Measurements from ENCODE around the gene HIVEP3.

Gene HIVEP3

DNA sequence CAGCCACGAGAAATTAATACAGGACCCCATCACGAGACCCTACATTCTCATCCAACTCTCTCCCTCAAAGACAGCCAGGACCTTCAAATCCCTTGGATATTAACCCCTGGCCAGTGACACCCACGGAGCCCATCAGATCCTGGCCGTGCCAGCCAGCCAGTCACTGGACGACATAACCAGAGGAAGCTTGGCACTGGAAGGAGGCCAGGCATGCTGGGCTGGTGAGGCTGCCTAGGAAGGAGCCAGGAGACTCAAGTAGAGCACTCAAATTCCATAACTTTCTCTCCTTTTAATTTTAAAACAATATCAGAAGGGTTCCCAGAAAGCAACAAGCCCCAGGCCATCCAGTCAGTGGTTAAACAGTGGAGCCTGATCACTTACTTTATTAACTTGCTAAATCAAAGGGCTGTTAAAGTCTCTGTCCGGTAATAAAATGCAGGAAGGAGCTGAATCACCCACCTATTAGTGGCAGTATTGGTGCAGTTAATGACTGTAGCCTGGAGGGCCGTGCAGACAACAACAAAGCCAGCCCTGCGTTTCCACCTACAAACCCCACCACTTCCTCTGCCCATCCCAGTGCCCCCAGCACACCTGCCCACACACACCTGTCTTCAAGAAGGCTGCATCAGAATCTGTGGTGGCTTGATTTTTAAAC is 78.0 kb downstream of the HIVEP3 start:
- TF ChIP-seq, protein P1, sequence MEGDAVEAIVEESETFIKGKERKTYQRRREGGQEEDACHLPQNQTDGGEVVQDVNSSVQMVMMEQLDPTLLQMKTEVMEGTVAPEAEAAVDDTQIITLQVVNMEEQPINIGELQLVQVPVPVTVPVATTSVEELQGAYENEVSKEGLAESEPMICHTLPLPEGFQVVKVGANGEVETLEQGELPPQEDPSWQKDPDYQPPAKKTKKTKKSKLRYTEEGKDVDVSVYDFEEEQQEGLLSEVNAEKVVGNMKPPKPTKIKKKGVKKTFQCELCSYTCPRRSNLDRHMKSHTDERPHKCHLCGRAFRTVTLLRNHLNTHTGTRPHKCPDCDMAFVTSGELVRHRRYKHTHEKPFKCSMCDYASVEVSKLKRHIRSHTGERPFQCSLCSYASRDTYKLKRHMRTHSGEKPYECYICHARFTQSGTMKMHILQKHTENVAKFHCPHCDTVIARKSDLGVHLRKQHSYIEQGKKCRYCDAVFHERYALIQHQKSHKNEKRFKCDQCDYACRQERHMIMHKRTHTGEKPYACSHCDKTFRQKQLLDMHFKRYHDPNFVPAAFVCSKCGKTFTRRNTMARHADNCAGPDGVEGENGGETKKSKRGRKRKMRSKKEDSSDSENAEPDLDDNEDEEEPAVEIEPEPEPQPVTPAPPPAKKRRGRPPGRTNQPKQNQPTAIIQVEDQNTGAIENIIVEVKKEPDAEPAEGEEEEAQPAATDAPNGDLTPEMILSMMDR (IDR thresholded peaks at IDR 0.05): no peak
- Histone ChIP-seq H3K36me3 (no peaks in the 10 kb centered on the region), H3K4me3 (no peak overlapping the region), H3K27me3 (no peaks in the 10 kb centered on the region), H3K9me3 (no peaks in the 10 kb centered on the region), H3K4me1 (no peaks in the 10 kb centered on the region), H3K27ac (no peak overlapping the region)
- intact Hi-C loops (cut with DNase I; ENCODE audit: low total_unique reads): no loop called here
- no peak for DNase-seq

DNA sequence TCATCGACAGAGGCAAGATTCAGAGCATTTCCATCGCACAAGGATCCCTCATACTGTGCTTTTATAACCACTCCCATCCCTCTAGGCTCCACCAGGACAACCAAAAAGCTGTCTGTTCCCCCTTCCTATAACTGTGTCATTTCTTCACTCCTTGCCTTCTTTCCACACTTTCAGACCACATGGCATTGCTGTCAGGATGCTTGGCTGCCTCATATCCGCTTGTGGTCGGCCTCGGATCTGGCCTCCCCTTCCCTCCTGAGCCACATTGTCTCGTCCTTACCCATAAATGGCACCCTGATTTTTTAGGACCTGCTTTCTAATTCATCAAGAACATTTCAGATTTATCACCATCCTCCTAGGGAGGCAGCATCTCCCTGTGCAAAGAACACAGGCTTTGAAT is 80.5 kb downstream of the HIVEP3 start:
- Histone ChIP-seq H3K27ac (no peak overlapping the region), H3K27me3 (no peaks in the 10 kb centered on the region), H3K36me3 (no peaks in the 10 kb centered on the region), H3K9me3 (no peaks in the 10 kb centered on the region), H3K4me1 (no peaks in the 10 kb centered on the region), H3K4me3 (no peak overlapping the region)
- TF ChIP-seq, protein P1 (IDR thresholded peaks at IDR 0.05): no peak
- intact Hi-C loops (cut with DNase I; ENCODE audit: low total_unique reads): no loop called here
- DNase-seq: no peak

DNA sequence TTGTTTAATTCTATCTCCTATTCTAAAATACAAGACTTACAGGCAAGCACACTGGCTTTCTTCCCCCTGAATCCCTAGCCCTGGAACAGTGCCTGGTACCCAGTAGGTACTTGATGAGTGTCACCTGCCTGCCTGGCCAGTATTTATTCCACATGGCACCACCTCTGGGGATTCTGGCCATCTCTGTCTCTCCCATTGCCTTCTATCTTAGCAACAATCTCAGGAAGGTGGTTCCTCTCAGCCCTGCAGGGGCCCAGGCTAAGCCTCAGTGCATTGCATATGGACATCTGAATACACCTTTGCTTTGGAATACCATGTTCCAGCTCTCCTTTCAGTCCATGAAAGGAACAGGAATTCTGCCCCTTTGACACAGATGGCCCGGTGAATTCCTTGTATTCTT is 81.0 kb downstream of the HIVEP3 start:
- H3K36me3 ChIP-seq: no peaks in the 10 kb centered on the region
- no peaks in the 10 kb centered on the region for H3K27me3 ChIP-seq
- H3K4me1 ChIP-seq: no peaks in the 10 kb centered on the region
- no peak overlapping the region for H3K27ac ChIP-seq
- no peak overlapping the region for H3K4me3 ChIP-seq
- TF ChIP-seq, protein P1 (IDR thresholded peaks at IDR 0.05): no peak
- no peaks in the 10 kb centered on the region for H3K9me3 ChIP-seq
- intact Hi-C loops (cut with DNase I; ENCODE audit: low total_unique reads): no loop called here
- no peak for DNase-seq

DNA sequence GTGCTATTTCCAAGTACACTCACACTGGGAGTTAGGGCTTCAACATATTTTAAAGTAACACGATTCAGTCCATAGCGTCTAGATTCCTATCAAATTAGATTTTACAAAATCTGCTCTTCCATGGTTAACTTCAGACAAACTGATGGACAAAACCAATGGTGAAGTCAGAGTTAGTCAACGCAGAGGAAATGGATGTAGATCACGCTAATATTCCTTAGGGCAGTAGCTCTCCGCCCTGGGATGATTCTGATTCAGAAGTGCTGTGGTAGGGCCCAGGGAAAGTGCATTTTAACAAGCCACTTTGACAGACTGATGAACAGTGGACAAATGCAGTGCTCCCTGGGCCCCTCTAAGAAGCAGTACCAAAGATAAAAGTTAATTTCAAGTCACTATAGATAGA is 83.2 kb downstream of the HIVEP3 start:
- H3K9me3 ChIP-seq: no peaks in the 10 kb centered on the region

DNA sequence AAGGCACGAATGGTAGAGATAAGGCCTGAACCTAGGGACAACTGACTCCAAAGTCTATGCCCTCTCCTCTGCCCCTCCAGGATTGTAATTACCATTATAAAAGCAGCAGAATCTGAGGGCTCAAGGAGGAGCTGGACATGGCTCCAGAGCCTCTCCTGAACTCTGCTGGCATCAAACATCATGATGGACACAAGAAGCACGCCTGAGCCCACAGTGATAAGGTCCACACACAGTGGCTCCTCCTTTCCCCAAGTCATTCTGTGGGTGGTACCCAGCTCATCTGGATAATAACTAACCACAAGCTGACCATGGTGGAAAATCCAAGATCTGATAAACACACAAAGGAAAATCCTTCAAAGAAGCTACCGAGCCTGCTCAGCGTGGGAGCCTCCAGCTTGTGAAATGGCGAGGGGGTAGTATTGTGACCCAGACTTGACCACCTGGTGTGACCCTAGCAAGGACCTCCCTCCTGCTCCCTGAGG is 85.2 kb downstream of the HIVEP3 start:
- intact Hi-C loops (cut with DNase I; ENCODE audit: low total_unique reads): no loop called here
- peak in 1 of 2 donors; percentile 11 for DNase-seq
- Histone ChIP-seq H3K27me3 (no peaks in the 10 kb centered on the region), H3K4me3 (no peak overlapping the region), H3K4me1 (peaks cover 0 to 6% (median 4%) of the 10 kb centered on the region in 4 donors), H3K36me3 (no peaks in the 10 kb centered on the region), H3K27ac (no peak overlapping the region), H3K9me3 (no peaks in the 10 kb centered on the region)
- TF ChIP-seq, protein P1 (IDR thresholded peaks at IDR 0.05): no peak

More for the DNA sequence above, 83.2 kb downstream of the HIVEP3 start:
- Histone ChIP-seq H3K27ac (no peak overlapping the region), H3K36me3 (no peaks in the 10 kb centered on the region), H3K4me1 (no peaks in the 10 kb centered on the region), H3K4me3 (no peak overlapping the region), H3K27me3 (no peaks in the 10 kb centered on the region)
- DNase-seq: no peak
- TF ChIP-seq, protein P1 (IDR thresholded peaks at IDR 0.05): no peak
- intact Hi-C loops (cut with DNase I; ENCODE audit: low total_unique reads): no loop called here

All from tibial artery (tissue), 4 donors.